NCI-H128 (cell line): ENCODE results near the gene MAPK9.
A peak's percentile ranks its signal among the peaks of the same experiment; 100 is the strongest.

Experiments
- DNase-seq: peaks from one replicate; lab custom pipeline; 2025; ENCODE audit not compliant: unreplicated experiment; lab: John Stamatoyannopoulos, UW

Gene MAPK9

GRCh38 chr5:180208038-180208434 lies 83.8 kb downstream of the MAPK9 start:
- DNase-seq: no peak

DNA sequence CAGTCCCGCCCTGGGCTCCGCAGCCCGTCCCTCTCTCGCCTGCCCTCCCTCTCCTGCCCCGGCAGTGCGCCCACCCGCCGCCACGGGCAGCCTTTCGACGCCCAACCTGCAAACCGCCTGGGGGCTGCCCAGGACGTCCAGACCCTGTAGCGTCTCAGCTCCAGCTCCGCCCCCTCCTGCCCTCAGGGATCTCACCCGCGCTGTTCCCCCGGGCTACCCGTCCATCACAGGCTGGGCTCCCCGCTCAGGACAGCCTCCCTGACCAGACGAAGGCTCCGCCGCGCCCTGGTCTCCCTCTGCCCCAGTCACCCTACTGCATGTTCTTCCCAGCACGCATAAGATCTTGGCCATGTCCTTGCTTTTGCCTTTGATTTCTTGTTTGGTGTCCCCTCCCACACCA lies 84.3 kb downstream of the MAPK9 start:
- no peak for DNase-seq

DNA sequence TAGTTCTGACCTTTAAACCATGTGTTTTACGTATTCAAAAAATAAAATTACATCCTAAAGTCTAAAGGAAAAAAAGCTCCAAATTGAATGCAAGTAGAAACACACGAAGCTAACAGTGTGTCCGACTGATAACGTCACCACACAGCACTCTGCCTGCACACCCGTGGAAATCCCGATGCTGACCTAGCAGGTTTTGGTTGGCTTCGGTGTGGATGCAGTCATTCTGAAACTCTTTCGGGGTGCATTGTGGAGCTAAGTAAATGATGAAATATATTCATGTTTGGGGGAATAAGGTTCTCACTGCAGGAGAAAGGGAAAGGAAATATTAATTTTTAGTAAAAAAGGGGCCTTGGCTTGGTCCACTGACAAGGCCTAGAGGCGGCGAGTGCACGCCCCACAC lies 84.9 kb downstream of the MAPK9 start:
- DNase-seq: no peak

DNA sequence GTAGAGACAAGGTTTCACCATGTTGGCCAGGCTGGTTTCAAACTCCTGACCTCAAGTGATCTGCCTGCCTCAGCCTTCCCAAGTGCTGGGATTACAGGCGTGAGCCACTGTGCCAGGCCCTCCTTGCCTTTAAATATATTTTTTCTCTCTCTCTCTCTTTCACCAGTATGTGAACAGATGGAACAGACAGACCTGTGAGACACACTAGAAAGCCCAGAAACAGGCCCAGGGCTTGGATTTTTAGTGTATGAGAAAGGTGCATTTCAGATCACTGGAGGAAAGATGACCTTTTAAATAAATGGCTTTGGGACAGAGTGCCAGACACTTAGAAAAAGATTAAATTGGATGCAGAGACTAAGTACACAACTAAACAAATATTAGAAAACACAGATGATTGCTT lies 86.0 kb downstream of the MAPK9 start:
- DNase-seq: no peak

- DNase-seq: no peak
Observed at GRCh38 chr5:180204276-180204819, 87.5 kb downstream of the MAPK9 start.

GRCh38 chr5:180202939-180203573 lies 88.8 kb downstream of the MAPK9 start:
- no peak for DNase-seq

GRCh38 chr5:180201051-180201987 lies 90.6 kb downstream of the MAPK9 start:
- peak; percentile 0 for DNase-seq

GRCh38 chr5:180199390-180199789 lies 92.5 kb downstream of the MAPK9 start:
- no peak for DNase-seq

- no peak for DNase-seq
Observed at GRCh38 chr5:180198208-180198607, 93.7 kb downstream of the MAPK9 start.

DNA sequence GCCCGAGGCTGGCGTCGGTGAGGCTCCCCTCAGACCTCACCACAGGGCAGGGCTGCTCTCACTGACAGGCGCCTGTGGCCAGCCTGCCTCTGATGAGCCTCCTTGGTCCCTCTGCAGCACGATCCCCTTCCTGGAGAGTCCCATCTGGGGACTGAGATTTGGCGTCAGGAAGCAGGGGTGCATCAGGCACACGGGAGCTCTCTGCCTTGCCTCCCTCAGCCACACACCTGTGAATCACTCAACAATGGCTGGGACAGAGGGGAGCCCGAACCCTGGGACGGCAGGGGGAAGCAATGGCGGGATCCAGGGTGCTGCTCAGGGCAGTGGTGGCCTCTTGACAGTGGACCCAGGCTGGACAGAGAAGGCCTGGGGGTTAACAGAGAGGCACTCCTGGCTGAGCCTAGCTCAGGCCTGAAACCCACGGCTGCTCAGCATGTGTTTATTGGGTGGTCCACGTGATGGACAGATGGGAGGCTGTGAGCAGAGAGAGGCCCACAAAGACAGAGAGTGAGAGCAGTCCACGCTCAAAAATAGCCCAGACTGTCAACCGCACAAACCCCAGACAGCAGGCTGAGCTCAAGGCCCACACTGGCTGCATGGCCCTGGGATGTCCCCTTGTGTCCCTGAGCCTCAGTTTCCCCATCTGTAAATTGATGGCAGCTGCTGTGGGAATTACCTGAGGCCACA lies 94.7 kb downstream of the MAPK9 start:
- DNase-seq: no peak

GRCh38 chr5:180194410-180195345 lies 97.2 kb downstream of the MAPK9 start:
- no peak for DNase-seq

DNA sequence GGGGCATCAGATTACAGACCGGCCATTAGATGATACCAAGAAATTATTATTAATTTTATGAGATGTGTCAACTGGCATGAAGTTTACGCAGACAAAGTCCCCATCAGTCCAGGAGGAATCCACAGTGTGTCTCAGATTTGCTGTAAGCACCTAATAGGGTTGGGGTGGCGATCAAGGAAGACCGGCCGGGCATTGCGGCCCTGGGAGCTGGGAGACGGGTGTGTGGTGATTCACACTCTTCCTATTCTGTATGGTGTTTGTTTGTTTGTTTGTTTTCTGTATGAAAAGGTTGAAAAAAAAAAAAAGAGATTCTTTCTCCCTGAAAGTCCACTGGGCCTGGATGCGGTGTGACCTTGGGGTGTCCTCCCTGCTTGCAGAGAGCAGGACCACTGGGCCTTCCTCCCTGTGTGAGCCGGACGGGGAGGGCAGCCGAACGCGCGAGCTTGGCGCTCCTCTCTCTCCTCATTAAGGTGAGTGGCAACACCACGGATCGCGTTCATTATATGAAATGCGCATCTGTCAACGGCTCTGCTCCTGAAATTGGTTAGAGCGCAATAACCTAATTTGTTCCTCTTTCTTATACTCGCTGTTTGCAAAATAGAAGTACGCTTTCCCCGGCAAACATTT lies 98.0 kb downstream of the MAPK9 start:
- no peak for DNase-seq

- DNase-seq: no peak
Observed at GRCh38 chr5:180191716-180192115, 100.2 kb downstream of the MAPK9 start.

- DNase-seq: no peak
Observed at GRCh38 chr5:180187767-180188166, 104.1 kb downstream of the MAPK9 start.
